KOPT-K1 (cell line): ENCODE results near the gene STAU1.
"Not testable (repeated sequence)": the region's sequence is repeated elsewhere in the genome, so short reads cannot be mapped to it uniquely, and the experiment has no call there.

Experiments
- H3K27ac ChIP-seq: fragments of 200-600 bp; sonication (generic); 2 replicates; pipeline ENCODE4 v1.5.1; 2016; ENCODE audit warnings: antibody characterized with exemption, mild to moderate bottlenecking, low read depth, low read length; ENCODE audit not compliant: poor library complexity, severe bottlenecking
- H3K36me3 ChIP-seq: fragments of 200-600 bp; sonication (generic); 2 replicates; pipeline ENCODE4 v1.5.1; 2017; ENCODE audit warnings: antibody characterized with exemption, mild to moderate bottlenecking, low read length, moderate library complexity; ENCODE audit not compliant: insufficient read depth
- H3K9me3 ChIP-seq: fragments of 200-600 bp; sonication (generic); 2 replicates; pipeline ENCODE4 v1.5.1; 2017; ENCODE audit warnings: antibody characterized with exemption, low read length, mild to moderate bottlenecking; ENCODE audit not compliant: insufficient read depth, poor library complexity, severe bottlenecking

STAU1 gene

GRCh38 chr20:49132995-49133478 is 55.1 kb downstream of the STAU1 start:
- Histone ChIP-seq H3K36me3 (peaks cover 99% of the 10 kb centered on the region), H3K27ac (no peak overlapping the region), H3K9me3 (no peaks in the 10 kb centered on the region)

- Histone ChIP-seq H3K36me3 (peaks cover 99% of the 10 kb centered on the region), H3K9me3 (no peaks in the 10 kb centered on the region), H3K27ac (no peak overlapping the region)
Measured at GRCh38 chr20:49123982-49124381, 64.2 kb downstream of the STAU1 start.

- H3K27ac ChIP-seq: no peak overlapping the region
- H3K9me3 ChIP-seq: no peaks in the 10 kb centered on the region
- H3K36me3 ChIP-seq: peaks cover 99% of the 10 kb centered on the region
Measured at GRCh38 chr20:49122920-49123319, 65.2 kb downstream of the STAU1 start.

DNA sequence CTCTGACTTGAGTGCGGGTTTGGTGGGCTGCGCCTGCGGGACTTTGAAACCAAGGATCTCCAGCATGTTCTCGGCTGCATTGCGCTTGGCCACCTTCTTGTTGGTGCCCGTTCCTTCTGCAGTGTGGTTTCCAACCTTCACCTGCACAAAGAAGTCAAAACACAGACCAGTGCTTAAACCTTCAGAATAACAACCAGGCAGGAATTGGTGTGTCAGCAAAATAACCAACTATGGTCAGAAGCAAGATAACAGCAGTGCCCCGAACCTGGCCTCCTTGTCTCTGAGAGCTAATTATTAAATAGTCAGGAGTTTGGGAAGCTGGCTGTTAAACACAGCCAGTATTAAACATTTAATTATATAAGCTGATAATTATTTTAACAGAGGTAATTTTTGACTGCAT is 68.1 kb downstream of the STAU1 start:
- no peak overlapping the region for H3K27ac ChIP-seq
- peaks cover 100% of the 10 kb centered on the region for H3K36me3 ChIP-seq
- no peaks in the 10 kb centered on the region for H3K9me3 ChIP-seq

GRCh38 chr20:49118307-49118706 is 69.8 kb downstream of the STAU1 start:
- Histone ChIP-seq H3K9me3 (no peaks in the 10 kb centered on the region), H3K36me3 (peaks cover 100% of the 10 kb centered on the region)

GRCh38 chr20:49115564-49115963 is 72.6 kb downstream of the STAU1 start:
- Histone ChIP-seq H3K27ac (no peak overlapping the region), H3K9me3 (no peaks in the 10 kb centered on the region), H3K36me3 (peaks cover 96% of the 10 kb centered on the region)

More at GRCh38 chr20:49118307-49118706, 69.8 kb downstream of the STAU1 start:
- no peak overlapping the region for H3K27ac ChIP-seq

GRCh38 chr20:49112596-49113274 is 75.4 kb downstream of the STAU1 start:
- no peak overlapping the region for H3K27ac ChIP-seq

GRCh38 chr20:49110767-49111694 is 77.1 kb downstream of the STAU1 start:
- peaks cover 72% of the 10 kb centered on the region for H3K36me3 ChIP-seq
- no peaks in the 10 kb centered on the region for H3K9me3 ChIP-seq
- H3K27ac ChIP-seq: no peak overlapping the region

More at GRCh38 chr20:49112596-49113274, 75.4 kb downstream of the STAU1 start:
- H3K9me3 ChIP-seq: no peaks in the 10 kb centered on the region
- peaks cover 79% of the 10 kb centered on the region for H3K36me3 ChIP-seq

DNA sequence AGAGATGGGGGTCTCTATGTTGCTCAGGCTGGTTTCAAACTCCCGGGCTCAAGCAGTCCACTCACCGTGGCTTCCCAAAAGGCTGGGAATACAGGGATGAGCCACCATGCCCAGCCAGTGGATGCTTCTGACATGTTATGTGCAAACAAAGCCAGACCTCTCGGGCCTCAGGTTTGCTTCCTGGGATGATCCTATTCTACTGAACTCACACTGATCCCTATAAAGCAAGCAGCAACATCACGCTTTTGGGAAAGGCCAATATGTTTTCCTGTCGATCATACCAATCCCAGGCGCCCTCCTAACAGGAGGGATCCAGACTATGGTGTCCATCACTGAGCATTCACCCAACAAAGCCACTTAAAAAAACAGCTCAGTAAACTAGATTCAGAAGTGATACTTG is 81.8 kb downstream of the STAU1 start:
- Histone ChIP-seq H3K27ac (no peak overlapping the region), H3K36me3 (peaks cover 75% of the 10 kb centered on the region), H3K9me3 (no peaks in the 10 kb centered on the region)

DNA sequence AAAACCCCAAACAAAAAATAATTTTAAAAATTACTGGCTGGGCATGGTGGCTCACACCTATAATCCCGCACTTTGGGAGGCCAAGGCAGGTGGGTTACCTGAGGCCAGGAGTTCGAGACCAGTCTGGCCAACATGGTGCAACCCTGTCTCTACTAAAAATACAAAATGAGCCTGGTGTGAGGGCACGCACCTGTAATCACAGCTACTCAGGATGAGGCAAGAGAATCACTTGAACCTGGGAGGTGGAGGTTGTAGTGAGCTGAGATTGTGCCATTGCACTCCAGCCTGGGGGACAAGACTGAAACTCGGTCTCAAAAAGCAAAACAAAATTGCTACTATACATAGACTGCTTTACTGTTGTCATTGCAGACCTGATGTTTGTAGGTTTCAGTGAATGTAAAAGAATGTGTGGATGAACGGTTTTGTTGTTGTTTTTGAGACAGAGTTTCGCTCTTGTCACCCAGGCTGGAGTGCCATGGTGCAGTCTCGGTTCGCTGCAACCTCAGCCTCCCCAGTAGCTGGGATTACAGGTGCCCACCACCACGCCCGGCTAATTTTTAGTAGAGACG is 83.1 kb downstream of the STAU1 start:
- H3K36me3 ChIP-seq: peaks cover 76% of the 10 kb centered on the region
- not testable (repeated sequence) for H3K27ac ChIP-seq

GRCh38 chr20:49104365-49104648 is 83.8 kb downstream of the STAU1 start:
- Histone ChIP-seq H3K9me3 (no peaks in the 10 kb centered on the region), H3K36me3 (peaks cover 76% of the 10 kb centered on the region), H3K27ac (no peak overlapping the region)

More for the DNA sequence above, 83.1 kb downstream of the STAU1 start:
- not testable (repeated sequence) for H3K9me3 ChIP-seq

DNA sequence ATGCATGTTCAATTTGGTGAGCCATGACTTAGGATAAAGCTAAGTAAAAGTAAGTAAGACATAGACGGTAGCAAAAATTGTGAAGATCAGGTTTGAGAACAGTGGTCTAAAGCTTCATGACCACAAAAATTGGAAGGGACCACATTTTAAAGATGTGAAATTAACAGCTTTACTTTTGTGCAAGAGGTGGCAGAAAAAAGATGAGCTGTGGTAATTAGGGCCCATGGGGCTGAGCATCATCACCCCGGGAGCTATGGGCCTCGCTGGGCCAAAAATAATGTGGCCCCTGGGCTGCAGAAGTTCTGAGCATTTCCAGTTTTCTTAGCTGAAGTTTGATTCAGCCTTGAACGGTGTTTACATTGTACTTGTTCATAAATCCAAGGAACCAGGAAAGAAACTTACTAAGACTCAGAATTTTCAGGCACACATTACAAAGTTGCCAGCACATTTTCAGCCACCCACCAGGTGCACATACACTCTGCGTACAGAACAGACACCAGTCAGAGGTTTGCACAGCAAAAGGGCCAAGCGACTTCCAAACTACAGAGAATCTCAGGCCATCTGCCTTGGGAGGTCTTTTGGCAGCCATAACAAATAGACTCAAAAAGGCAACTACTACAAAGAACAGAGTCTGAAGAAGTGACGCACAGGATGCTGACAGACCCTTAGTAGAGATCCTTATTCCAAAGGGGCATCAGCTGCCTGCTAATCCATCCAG is 84.3 kb downstream of the STAU1 start:
- no peaks in the 10 kb centered on the region for H3K9me3 ChIP-seq
- H3K27ac ChIP-seq: no peak overlapping the region
- H3K36me3 ChIP-seq: peaks cover 81% of the 10 kb centered on the region

- Histone ChIP-seq H3K9me3 (no peaks in the 10 kb centered on the region), H3K27ac (no peak overlapping the region), H3K36me3 (peaks cover 89% of the 10 kb centered on the region)
Measured at GRCh38 chr20:49103019-49103418, 85.1 kb downstream of the STAU1 start.

GRCh38 chr20:49100972-49101371 is 87.2 kb downstream of the STAU1 start:
- no peak overlapping the region for H3K27ac ChIP-seq
- H3K36me3 ChIP-seq: peaks cover 99% of the 10 kb centered on the region
- H3K9me3 ChIP-seq: no peaks in the 10 kb centered on the region

DNA sequence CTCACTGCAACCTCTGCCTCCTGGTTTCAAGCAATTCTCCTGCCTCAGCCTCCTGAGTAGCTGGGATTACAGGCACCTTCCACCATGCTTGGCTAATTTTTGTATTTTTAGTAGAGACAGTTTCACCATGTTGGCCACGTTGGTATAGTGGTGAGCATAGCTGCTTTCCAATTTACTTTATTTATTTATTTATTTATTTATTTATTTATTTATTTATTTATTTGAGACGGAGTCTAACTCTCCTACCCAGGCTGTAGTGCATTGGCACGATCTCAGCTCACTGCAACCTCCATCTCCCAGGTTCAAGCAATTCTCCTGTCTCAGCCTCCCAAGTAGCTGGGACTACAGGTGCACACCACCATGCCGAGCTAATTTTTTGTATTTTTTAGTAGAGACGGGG is 87.8 kb downstream of the STAU1 start:
- H3K27ac ChIP-seq, H3K9me3 ChIP-seq: not testable (repeated sequence)
- peaks cover 99% of the 10 kb centered on the region for H3K36me3 ChIP-seq
